Measurements from ENCODE around the gene SPDYE4. TPM values are rescaled to one million over a fixed set of nuclear protein-coding genes. Genes with fewer than 3 reads are reported as not detected.

SPDYE4 gene
- total and polyA plus RNA-seq, 8 donors = not detected

- TF ChIP-seq POLR2A (IDR thresholded peaks at IDR 0.05) (no peak), CTCF (IDR thresholded peaks at IDR 0.05) (no peak), POLR2AphosphoS5 (IDR thresholded peaks at IDR 0.05) (no peak), EP300 (IDR thresholded peaks at IDR 0.05) (no peak)
- peak overlapping the region in 1 of 5 donors; percentile 77 for H3K27ac ChIP-seq
- H3K9me3 ChIP-seq = no peaks in the 10 kb centered on the region
- DNase-seq = peak in 1 of 2 donors; percentile 32
- no peak overlapping the region for H3K4me3 ChIP-seq
- H3K4me1 ChIP-seq = peaks cover 5 to 20% (median 15%) of the 10 kb centered on the region in 4 donors
- peaks cover 0 to 18% (median 0%) of the 10 kb centered on the region in 3 donors for H3K27me3 ChIP-seq
- no peaks in the 10 kb centered on the region for H3K36me3 ChIP-seq
- intact Hi-C loops (cut with DNase I; ENCODE audit: low total_unique reads) = loop anchor here (5.0 kb wide), 1 partner anchor 337 kb away; no protein-coding TSS in a partner anchor
- 58 to 71% (median 61%) methylated on average over 14 to 15 of the region's 15 CpGs for WGBS, 5 donors
These were observed 14.1 kb downstream of the SPDYE4 start for GRCh38 chr17:8744086-8744785.

DNA sequence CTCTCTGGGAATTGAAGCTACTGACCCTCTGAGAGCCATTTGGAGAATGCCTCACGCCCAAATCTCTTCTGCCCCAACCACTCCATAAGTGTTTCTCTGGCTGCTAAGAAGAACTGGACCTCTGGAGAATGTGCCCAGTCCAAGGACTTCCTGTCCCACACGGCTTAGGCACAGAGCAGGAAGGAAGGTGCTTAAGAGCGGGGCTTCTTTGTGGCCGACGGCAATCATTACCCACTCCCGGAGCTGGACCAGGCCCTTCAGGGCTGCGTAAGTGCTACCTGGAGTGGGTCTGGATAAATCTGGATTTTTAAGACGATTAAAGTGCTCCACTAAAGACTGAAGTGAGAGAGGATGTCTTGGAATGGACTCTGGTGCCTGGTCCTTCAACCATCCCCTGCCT, 15.5 kb downstream of the SPDYE4 start:
- no peak for TF ChIP-seq POLR2A (IDR thresholded peaks at IDR 0.05)
- Histone ChIP-seq H3K4me3 (no peak overlapping the region), H3K27ac (no peak overlapping the region), H3K9me3 (no peaks in the 10 kb centered on the region), H3K4me1 (peaks cover 5 to 20% (median 15%) of the 10 kb centered on the region in 4 donors), H3K36me3 (no peaks in the 10 kb centered on the region), H3K27me3 (peaks cover 0 to 22% (median 0%) of the 10 kb centered on the region in 3 donors)
- 65 to 79% (median 70%) methylated on average over 8 of the region's 8 CpGs for WGBS, 5 donors
- intact Hi-C loops (cut with DNase I; ENCODE audit: low total_unique reads) = loop anchor here (5.0 kb wide), 1 partner anchor 336 kb away; no protein-coding TSS in a partner anchor
- DNase-seq = no peak

- TF ChIP-seq POLR2A (IDR thresholded peaks at IDR 0.05) (no peak), POLR2AphosphoS5 (IDR thresholded peaks at IDR 0.05) (no peak), CTCF (IDR thresholded peaks at IDR 0.05) (no peak)
- H3K4me3 ChIP-seq = no peak overlapping the region
- H3K36me3 ChIP-seq = no peaks in the 10 kb centered on the region
- H3K9me3 ChIP-seq = no peaks in the 10 kb centered on the region
- WGBS, 5 donors = 74 to 87% (median 85%) methylated on average over 5 of the region's 5 CpGs
- no peak overlapping the region for H3K27ac ChIP-seq
- intact Hi-C loops (cut with DNase I; ENCODE audit: low total_unique reads) = loop anchor here (5.0 kb wide), 1 partner anchor 335 kb away; no protein-coding TSS in a partner anchor
- peaks cover 0 to 27% (median 0%) of the 10 kb centered on the region in 3 donors for H3K27me3 ChIP-seq
- DNase-seq = no peak
- peaks cover 5 to 20% (median 15%) of the 10 kb centered on the region in 4 donors for H3K4me1 ChIP-seq
These were observed 16.1 kb downstream of the SPDYE4 start for GRCh38 chr17:8742274-8742673.

- H3K9me3 ChIP-seq = no peaks in the 10 kb centered on the region
- DNase-seq = no peak
These were observed 16.6 kb downstream of the SPDYE4 start for GRCh38 chr17:8741771-8742170.

More at GRCh38 chr17:8741771-8742170, 16.6 kb downstream of the SPDYE4 start:
- intact Hi-C loops (cut with DNase I; ENCODE audit: low total_unique reads) = loop anchor here (5.0 kb wide), 1 partner anchor 334 kb away; no protein-coding TSS in a partner anchor
- H3K4me1 ChIP-seq = peaks cover 5 to 20% (median 15%) of the 10 kb centered on the region in 4 donors
- H3K4me3 ChIP-seq = no peak overlapping the region
- H3K27me3 ChIP-seq = peaks cover 0 to 27% (median 0%) of the 10 kb centered on the region in 3 donors
- no peak for TF ChIP-seq EP300 (IDR thresholded peaks at IDR 0.05)
- no peak for TF ChIP-seq POLR2A (IDR thresholded peaks at IDR 0.05)
- no peak for TF ChIP-seq CTCF (IDR thresholded peaks at IDR 0.05)
- no peak for TF ChIP-seq POLR2AphosphoS5 (IDR thresholded peaks at IDR 0.05)
- 53 to 83% (median 55%) methylated on average over 4 of the region's 4 CpGs for WGBS, 5 donors
- no peak overlapping the region for H3K27ac ChIP-seq
- H3K36me3 ChIP-seq = no peaks in the 10 kb centered on the region
